ENCODE measurements around the gene UBE2U. TPM values are rescaled to one million over a fixed set of nuclear protein-coding genes. Genes with fewer than 3 reads are reported as not detected.

UBE2U gene
- total and polyA plus RNA-seq, 2 of the 4 experiments (the other 2 are of a cell fraction), result not detected

- no peak for TF ChIP-seq MAZ (IDR thresholded peaks at IDR 0.05; ENCODE audit: borderline replicate concordance, low read depth, low read length)
Observed at GRCh38 chr1:64183395-64184002, 19.9 kb upstream of the UBE2U start (continued).

GRCh38 chr1:64184003-64184440 lies 19.4 kb upstream of the UBE2U start:
- Histone ChIP-seq H3K14ac (replicated peaks; ENCODE audit: low read depth, low read length) (no peak overlapping the region), H3K9me3 (ENCODE audit: control insufficient read depth, insufficient read depth, low read length) (no peaks in the 10 kb centered on the region), H3K9me1 (ENCODE audit: insufficient read depth, low read length) (no peaks in the 10 kb centered on the region; the same call in 1 of the 2 replicates), H2BK120ac (ENCODE audit: low read depth, low read length) (no peak overlapping the region), H3K4me1 (ENCODE audit: control insufficient read depth, insufficient read depth, low read length) (peaks cover 6% of the 10 kb centered on the region), H3K4ac (ENCODE audit: low read depth, low read length) (no peak overlapping the region), H4K20me1 (ENCODE audit: insufficient read depth, low read length) (0 out of 2 replicates have a peak, but pooled peaks cover 4% of the 10 kb centered on the region), H2BK20ac (ENCODE audit: low read depth, low read length) (no peak overlapping the region), H3K9ac (ENCODE audit: low read depth, low read length) (no peak overlapping the region), H3K4me3 (ENCODE audit: insufficient read depth, low read depth, low read length) (no peak overlapping the region), H3K23ac (ENCODE audit: low read depth, low read length) (no peak overlapping the region), H2BK5ac (ENCODE audit: low read depth, low read length, poor library complexity, severe bottlenecking) (peak overlapping the region; percentile 61), H4K8ac (ENCODE audit: low read depth in 2 of 2, low read length in 2 of 2) (no peak overlapping the region), H2AK5ac (ENCODE audit: low read depth, low read length) (no peak overlapping the region), H4K5ac (ENCODE audit: low read depth, low read length) (no peak overlapping the region), H2BK15ac (ENCODE audit: low read depth, low read length) (no peak overlapping the region), H3K56ac (ENCODE audit: extremely low read depth, insufficient read depth, low read length) (no peak overlapping the region), H3K27me3 (ENCODE audit: control insufficient read depth, insufficient read depth, low read length) (no peaks in the 10 kb centered on the region), H2AFZ (replicated peaks; ENCODE audit: low read length, poor library complexity) (no peak overlapping the region), H3K27ac (ENCODE audit: insufficient read depth, low read length) (no peak overlapping the region), H3K4me2 (ENCODE audit: low read depth, low read length) (peak overlapping the region; percentile 40; the same call in 1 of the 2 replicates), H2AK9ac (replicated peaks; ENCODE audit: low read depth, low read length, poor library complexity) (no peak overlapping the region), H3K18ac (ENCODE audit: low read depth, low read length) (no peak overlapping the region), H3K79me1 (ENCODE audit: low read depth in 1 of 2, low read length in 2 of 2) (no peaks in the 10 kb centered on the region), H3K36me3 (ENCODE audit: control insufficient read depth, insufficient read depth, low read length) (no peaks in the 10 kb centered on the region), H4K91ac (ENCODE audit: insufficient read depth, low read depth, low read length) (no peak overlapping the region)
- 20% methylated on average over 1 of the region's 5 CpGs; no CpG with 5 or more reads in 1 of the 2 experiments for WGBS, 2 experiments (ENCODE audit: extremely low coverage in 2 of 2, insufficient read length in 1 of 2)
- DNase-seq, result peak; percentile 93
- ATAC-seq (ENCODE audit: low read depth), result peak; percentile 84
- no TSS peak for BruUV-seq (replicated peaks)
- ChIA-PET CTCF (interaction anchor here (0.5 to 0.8 kb wide), 3 partner anchors 20 to 842 kb away, joined by 3 to 4 read pairs (median 3); no protein-coding TSS in a partner anchor), POLR2A (ENCODE audit: unreplicated experiment) (interaction anchor here (0.5 kb wide), 1 partner anchor 735 kb away, joined by 3 read pairs; no protein-coding TSS in a partner anchor)
- TF ChIP-seq CTCF (conservative IDR thresholded peaks at IDR 0.05; ENCODE audit: low read depth, low read length) (no peak), FOS (IDR thresholded peaks at IDR 0.05; ENCODE audit: low read depth, low read length) (peak; percentile 66; the same call in 1 of the 2 replicates), SMC3 (IDR thresholded peaks at IDR 0.05; ENCODE audit: low read depth, low read length) (no peak), RAD21 (IDR thresholded peaks at IDR 0.05; ENCODE audit: low read length) (peak; percentile 7; the same call in 1 of the 2 replicates), BHLHE40 (IDR thresholded peaks at IDR 0.05; ENCODE audit: low read depth, low read length) (no peak), MAZ (IDR thresholded peaks at IDR 0.05; ENCODE audit: borderline replicate concordance, low read depth, low read length) (no peak), MAFK (IDR thresholded peaks at IDR 0.05; ENCODE audit: low read depth, low read length) (peak; percentile 70), NFE2L2 (IDR thresholded peaks at IDR 0.05; ENCODE audit: low read depth, low read length) (peak; percentile 34; the same call in 1 of the 2 replicates), CEBPB (IDR thresholded peaks at IDR 0.05; ENCODE audit: low read depth, low read length) (peak; percentile 90), USF2 (IDR thresholded peaks at IDR 0.05; ENCODE audit: low read depth, low read length) (no peak)
- intact Hi-C loops (cut with micrococcal nuclease) (no loop called here), in situ Hi-C loops (cut with MboI; ENCODE audit: low sequenced_read_pairs) (no loop called here), dilution Hi-C loops (cut with HindIII; ENCODE audit: low sequenced_read_pairs, unreplicated experiment) (no loop called here)
